Activated naive CD4-positive, alpha-beta T cell treated with anti-CD3 and anti-CD28 coated beads, Interleukin-2, amount 50 U/mL, for 72 hours (primary cell): Measurements from ENCODE around the gene MYEF2. TPM values are rescaled to one million over a fixed set of nuclear protein-coding genes. Genes with fewer than 3 reads are reported as not detected.

ENCODE experiments used
- ATAC-seq, 2 donors: fragments of 150-1000 bp; cut with Tn5 transposase; 2 replicates each; pipeline ENCODE4 v1.10.0; 2021; ENCODE audit warnings: mild to moderate bottlenecking in 2 of 2, moderate library complexity in 2 of 2
- DNase-seq, 2 donors: peaks; one replicate each; pipeline ENCODE4 v3.0.0; 2021 to 2022; ENCODE audit warnings: low spot score in 2 of 2
- H3K27ac Mint-ChIP-seq, 2 donors: one replicate each; pipeline ENCODE4 v1.8.0; 2022; ENCODE audit warnings: mild to moderate bottlenecking in 2 of 2, mixed read lengths in 2 of 2
- H3K36me3 Mint-ChIP-seq, 2 donors: one replicate each; pipeline ENCODE4 v1.8.0; 2022; ENCODE audit warnings: mixed read lengths in 2 of 2
- H3K9me3 Mint-ChIP-seq, 2 donors: one replicate each; pipeline ENCODE4 v1.8.0; 2022; ENCODE audit warnings: mixed read lengths in 2 of 2
- total RNA-seq, 2 donors: library from RNA; stranded (reverse); gene quantifications; one replicate each; pipeline ENCODE4 v1.2.3, GENCODE V29; 2022

MYEF2 gene
- total RNA-seq, 2 donors from 2014 or later = 33.0 to 46.4 TPM

DNA sequence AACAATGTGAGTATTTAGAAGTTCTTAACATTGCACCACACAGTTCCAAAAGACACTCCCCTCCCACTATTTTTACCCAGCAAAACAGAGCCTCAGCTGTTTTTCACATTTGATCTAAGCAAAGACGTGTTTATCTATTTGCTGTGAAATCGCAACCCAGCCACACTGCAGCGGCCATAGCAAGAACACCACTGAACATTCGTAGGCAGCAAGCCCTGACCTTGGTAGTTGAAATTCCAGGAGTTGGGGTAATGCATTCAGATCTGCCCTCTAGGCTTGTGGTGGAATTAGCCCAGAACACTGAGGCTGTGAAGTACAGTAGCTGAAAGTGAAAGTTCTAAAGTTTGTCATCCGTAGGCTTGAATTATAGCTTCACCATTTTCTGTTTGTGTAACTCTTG is 74.4 kb downstream of the MYEF2 start:
- no peak for DNase-seq
- Mint-ChIP-seq H3K9me3 (no peaks in the 10 kb centered on the region), H3K27ac (no peak overlapping the region), H3K36me3 (no peaks in the 10 kb centered on the region)
- ATAC-seq = no peak

- no peak for ATAC-seq
- H3K36me3 Mint-ChIP-seq = no peaks in the 10 kb centered on the region
- no peak for DNase-seq
- H3K27ac Mint-ChIP-seq = no peak overlapping the region
- no peaks in the 10 kb centered on the region for H3K9me3 Mint-ChIP-seq
Observed at GRCh38 chr15:48102167-48102566, 75.9 kb downstream of the MYEF2 start.

DNA sequence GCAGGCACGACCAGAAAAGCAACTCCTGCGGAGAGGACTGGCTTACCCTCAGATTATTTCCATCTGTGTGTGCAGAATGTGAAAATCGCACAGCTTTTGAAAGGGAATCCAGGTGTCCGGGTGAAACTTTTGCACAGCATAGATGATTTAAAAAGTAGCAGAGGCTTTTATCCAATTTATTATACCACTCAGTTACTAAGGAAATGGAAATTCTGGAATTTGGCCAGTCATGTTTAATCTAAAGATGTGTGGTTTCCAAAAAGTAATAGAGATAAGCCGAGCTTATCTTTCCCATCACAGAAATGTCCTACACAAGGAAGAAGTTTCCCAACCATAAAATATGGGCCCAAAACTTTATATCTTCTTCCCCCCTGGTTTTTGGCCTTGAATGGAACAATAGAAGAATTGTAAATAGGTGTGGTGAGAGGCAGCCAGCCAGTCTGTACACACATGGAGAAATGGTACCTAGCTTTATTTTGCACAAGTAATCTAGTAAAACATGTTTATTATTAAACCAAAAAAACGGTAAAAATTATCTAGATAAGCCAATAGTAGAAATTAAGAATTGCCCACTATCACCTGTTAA is 76.6 kb downstream of the MYEF2 start:
- Mint-ChIP-seq H3K27ac (no peak overlapping the region), H3K36me3 (no peaks in the 10 kb centered on the region), H3K9me3 (no peaks in the 10 kb centered on the region)
- DNase-seq = no peak
- ATAC-seq = no peak

- H3K9me3 Mint-ChIP-seq = no peaks in the 10 kb centered on the region
Observed at GRCh38 chr15:48097264-48097663, 80.8 kb downstream of the MYEF2 start.

GRCh38 chr15:48096813-48097212 is 81.3 kb downstream of the MYEF2 start:
- ATAC-seq = no peak
- Mint-ChIP-seq H3K36me3 (no peaks in the 10 kb centered on the region), H3K27ac (no peak overlapping the region)

More at GRCh38 chr15:48097264-48097663, 80.8 kb downstream of the MYEF2 start:
- ATAC-seq (no peak), DNase-seq (no peak)
- H3K36me3 Mint-ChIP-seq = no peaks in the 10 kb centered on the region
- H3K27ac Mint-ChIP-seq = no peak overlapping the region

GRCh38 chr15:48096355-48096786 is 81.7 kb downstream of the MYEF2 start:
- ATAC-seq = no peak
- H3K27ac Mint-ChIP-seq = no peak overlapping the region
- H3K9me3 Mint-ChIP-seq = no peaks in the 10 kb centered on the region
- DNase-seq = no peak
- H3K36me3 Mint-ChIP-seq = no peaks in the 10 kb centered on the region

More at GRCh38 chr15:48096813-48097212, 81.3 kb downstream of the MYEF2 start:
- H3K9me3 Mint-ChIP-seq = no peaks in the 10 kb centered on the region
- no peak for DNase-seq

DNA sequence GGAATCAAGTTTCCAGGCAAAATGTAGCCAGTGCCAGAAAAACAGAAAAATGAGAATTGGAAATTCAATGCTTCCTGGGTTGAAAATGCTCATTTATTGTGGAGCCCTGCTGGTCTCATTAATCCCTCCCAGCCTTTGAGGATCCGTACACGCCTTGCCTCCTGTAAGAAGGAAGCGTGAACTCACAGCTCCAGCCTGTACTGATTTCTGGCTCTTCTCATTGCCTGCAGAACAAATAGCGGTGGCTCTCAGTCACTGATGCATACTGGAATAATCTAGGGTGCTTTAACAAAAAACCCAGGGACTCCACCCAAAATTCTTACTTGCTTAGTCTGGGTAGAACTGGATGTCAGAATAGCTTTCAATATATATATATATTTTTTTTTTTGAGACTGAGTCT is 86.6 kb downstream of the MYEF2 start:
- Mint-ChIP-seq H3K27ac (no peak overlapping the region), H3K36me3 (no peaks in the 10 kb centered on the region), H3K9me3 (no peaks in the 10 kb centered on the region)
- ATAC-seq (no peak), DNase-seq (no peak)

DNA sequence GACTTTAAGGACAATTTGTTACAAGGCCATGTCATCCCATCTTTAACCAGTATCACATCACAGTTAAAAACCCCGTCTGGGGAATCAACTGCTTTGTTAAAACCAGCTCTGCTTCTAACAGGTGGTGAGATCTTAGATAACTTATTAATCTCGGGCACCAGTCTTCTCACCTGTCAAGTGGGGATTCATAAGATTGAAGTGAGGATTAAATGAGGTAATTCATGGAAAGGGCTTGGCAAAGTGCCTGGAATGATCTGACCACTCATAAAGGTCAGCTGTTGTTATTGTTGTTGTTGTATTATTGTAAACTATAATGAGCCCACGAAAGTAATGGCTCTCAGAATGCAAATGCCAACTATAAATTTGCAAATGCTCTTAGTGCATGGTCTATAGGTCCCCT is 87.4 kb downstream of the MYEF2 start:
- ATAC-seq = no peak
- Mint-ChIP-seq H3K27ac (no peak overlapping the region), H3K9me3 (no peaks in the 10 kb centered on the region), H3K36me3 (no peaks in the 10 kb centered on the region)
- no peak for DNase-seq

GRCh38 chr15:48090115-48090514 is 88.0 kb downstream of the MYEF2 start:
- no peak overlapping the region for H3K27ac Mint-ChIP-seq
- no peak for ATAC-seq

DNA sequence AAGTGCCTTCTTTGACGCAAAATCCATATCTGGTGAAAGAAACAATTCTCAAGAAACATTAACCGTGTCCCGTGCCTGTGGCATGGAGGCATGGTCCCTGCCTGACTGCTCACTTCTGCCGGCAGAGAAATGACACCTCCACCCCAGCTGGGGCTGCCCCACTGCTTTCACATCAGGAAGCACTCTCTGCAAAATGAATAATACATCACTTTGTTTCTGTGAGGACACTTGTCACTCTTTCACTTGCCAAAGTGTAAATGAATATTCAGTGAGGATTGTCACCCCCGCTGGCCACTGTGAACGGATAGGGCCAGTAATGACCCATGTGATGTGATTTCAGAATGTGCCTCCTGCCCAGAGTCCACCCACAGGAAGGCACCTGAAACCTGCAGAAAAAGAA is 88.4 kb downstream of the MYEF2 start:
- Mint-ChIP-seq H3K36me3 (no peaks in the 10 kb centered on the region), H3K27ac (no peak overlapping the region), H3K9me3 (no peaks in the 10 kb centered on the region)
- ATAC-seq = no peak
- DNase-seq = no peak

More at GRCh38 chr15:48090115-48090514, 88.0 kb downstream of the MYEF2 start:
- DNase-seq = no peak
- H3K9me3 Mint-ChIP-seq = no peaks in the 10 kb centered on the region
- H3K36me3 Mint-ChIP-seq = no peaks in the 10 kb centered on the region

- DNase-seq (no peak), ATAC-seq (no peak)
- H3K27ac Mint-ChIP-seq = no peak overlapping the region
- H3K36me3 Mint-ChIP-seq = no peaks in the 10 kb centered on the region
- H3K9me3 Mint-ChIP-seq = no peaks in the 10 kb centered on the region
Observed at GRCh38 chr15:48087844-48088243, 90.3 kb downstream of the MYEF2 start.

GRCh38 chr15:48086576-48086975 is 91.5 kb downstream of the MYEF2 start:
- DNase-seq (no peak), ATAC-seq (no peak)
- no peaks in the 10 kb centered on the region for H3K36me3 Mint-ChIP-seq
- H3K27ac Mint-ChIP-seq = no peak overlapping the region
- peaks cover 0 to 6% of the 10 kb centered on the region in 2 donors for H3K9me3 Mint-ChIP-seq

- H3K27ac Mint-ChIP-seq = no peak overlapping the region
- H3K9me3 Mint-ChIP-seq = peaks cover 0 to 6% of the 10 kb centered on the region in 2 donors
- no peak for ATAC-seq
- H3K36me3 Mint-ChIP-seq = no peaks in the 10 kb centered on the region
- DNase-seq = no peak
Observed at GRCh38 chr15:48086133-48086532, 92.0 kb downstream of the MYEF2 start.

DNA sequence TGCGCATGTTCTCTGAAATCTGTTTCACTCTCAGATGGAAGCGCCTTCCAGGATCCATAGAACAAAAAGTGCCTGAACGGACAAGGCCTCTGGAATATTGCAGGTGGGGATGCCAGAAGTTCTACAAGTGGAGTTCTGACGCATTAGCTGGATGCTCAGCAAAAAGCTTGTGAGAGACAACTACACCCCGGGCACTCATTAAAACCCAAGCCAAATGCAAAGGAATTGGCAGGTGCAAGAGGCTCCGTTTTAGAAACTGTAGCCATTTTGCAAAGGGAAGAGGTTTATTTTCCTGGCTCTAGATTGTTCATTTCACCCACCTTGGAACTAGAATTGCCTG is 92.5 kb downstream of the MYEF2 start:
- Mint-ChIP-seq H3K27ac (no peak overlapping the region), H3K36me3 (no peaks in the 10 kb centered on the region), H3K9me3 (peaks cover 0 to 6% of the 10 kb centered on the region in 2 donors)
- DNase-seq = no peak
- no peak for ATAC-seq

- no peak overlapping the region for H3K27ac Mint-ChIP-seq
- no peak for ATAC-seq
- no peaks in the 10 kb centered on the region for H3K36me3 Mint-ChIP-seq
- peaks cover 0 to 6% of the 10 kb centered on the region in 2 donors for H3K9me3 Mint-ChIP-seq
- DNase-seq = no peak
Observed at GRCh38 chr15:48084759-48085590, 93.1 kb downstream of the MYEF2 start.
